ENCODE results near the gene CLEC16A. TPM values are rescaled to one million over a fixed set of nuclear protein-coding genes. Genes with fewer than 3 reads are reported as not detected.
"Not testable (repeated sequence)": the region's sequence is repeated elsewhere in the genome, so short reads cannot be mapped to it uniquely, and the experiment has no call there.

The CLEC16A gene
- polyA plus RNA-seq, 1 experiment, result 11.9 TPM

- ChIA-PET CTCF (interaction anchor here (1.0 kb wide), 2 partner anchors 10 to 407 kb away, joined by 3 to 6 read pairs; no protein-coding TSS in a partner anchor), POLR2A (no interaction called here)
- no peak overlapping the region for H3K27ac ChIP-seq (ENCODE audit: low read depth, low read length)
- H3K27me3 ChIP-seq (ENCODE audit: control insufficient read depth, insufficient read depth, low read length), result no peaks in the 10 kb centered on the region
- TF ChIP-seq, protein P1, sequence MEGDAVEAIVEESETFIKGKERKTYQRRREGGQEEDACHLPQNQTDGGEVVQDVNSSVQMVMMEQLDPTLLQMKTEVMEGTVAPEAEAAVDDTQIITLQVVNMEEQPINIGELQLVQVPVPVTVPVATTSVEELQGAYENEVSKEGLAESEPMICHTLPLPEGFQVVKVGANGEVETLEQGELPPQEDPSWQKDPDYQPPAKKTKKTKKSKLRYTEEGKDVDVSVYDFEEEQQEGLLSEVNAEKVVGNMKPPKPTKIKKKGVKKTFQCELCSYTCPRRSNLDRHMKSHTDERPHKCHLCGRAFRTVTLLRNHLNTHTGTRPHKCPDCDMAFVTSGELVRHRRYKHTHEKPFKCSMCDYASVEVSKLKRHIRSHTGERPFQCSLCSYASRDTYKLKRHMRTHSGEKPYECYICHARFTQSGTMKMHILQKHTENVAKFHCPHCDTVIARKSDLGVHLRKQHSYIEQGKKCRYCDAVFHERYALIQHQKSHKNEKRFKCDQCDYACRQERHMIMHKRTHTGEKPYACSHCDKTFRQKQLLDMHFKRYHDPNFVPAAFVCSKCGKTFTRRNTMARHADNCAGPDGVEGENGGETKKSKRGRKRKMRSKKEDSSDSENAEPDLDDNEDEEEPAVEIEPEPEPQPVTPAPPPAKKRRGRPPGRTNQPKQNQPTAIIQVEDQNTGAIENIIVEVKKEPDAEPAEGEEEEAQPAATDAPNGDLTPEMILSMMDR (IDR thresholded peaks at IDR 0.05; ENCODE audit: low read depth, low read length), result no peak
- DNase-seq (ENCODE audit: low read depth, low spot score), result no peak
- H3K4me3 ChIP-seq (ENCODE audit: low read depth, low read length), result no peak overlapping the region
- H3K9me3 ChIP-seq (ENCODE audit: control insufficient read depth, insufficient read depth, low read length), result no peaks in the 10 kb centered on the region; the same call in 1 of the 2 replicates
Observed at GRCh38 chr16:10921536-10922327, 22.6 kb upstream of the CLEC16A start.

GRCh38 chr16:10922328-10923145 lies 21.8 kb upstream of the CLEC16A start:
- H3K9me3 ChIP-seq (ENCODE audit: control insufficient read depth, insufficient read depth, low read length), result no peaks in the 10 kb centered on the region; the same call in 1 of the 2 replicates
- ChIA-PET POLR2A (interaction anchor here (0.6 kb wide), 1 partner anchor 171 kb away, joined by 3 read pairs; no protein-coding TSS in a partner anchor), CTCF (no interaction called here)
- TF ChIP-seq, protein P1 (IDR thresholded peaks at IDR 0.05; ENCODE audit: low read depth, low read length), result no peak
- H3K27ac ChIP-seq (ENCODE audit: low read depth, low read length), result no peak overlapping the region
- H3K4me3 ChIP-seq (ENCODE audit: low read depth, low read length), result no peak overlapping the region
- no peak for DNase-seq (ENCODE audit: low read depth, low spot score)
- H3K27me3 ChIP-seq (ENCODE audit: control insufficient read depth, insufficient read depth, low read length), result no peaks in the 10 kb centered on the region

- Histone ChIP-seq H3K4me3 (ENCODE audit: low read depth, low read length) (no peak overlapping the region), H3K9me3 (ENCODE audit: control insufficient read depth, insufficient read depth, low read length) (no peaks in the 10 kb centered on the region; the same call in 1 of the 2 replicates), H3K27ac (ENCODE audit: low read depth, low read length) (no peak overlapping the region), H3K27me3 (ENCODE audit: control insufficient read depth, insufficient read depth, low read length) (no peaks in the 10 kb centered on the region)
- DNase-seq (ENCODE audit: low read depth, low spot score), result no peak
- TF ChIP-seq, protein P1 (IDR thresholded peaks at IDR 0.05; ENCODE audit: low read depth, low read length), result no peak
- CTCF ChIA-PET, result no interaction called here
- POLR2A ChIA-PET, result no interaction called here
Observed at GRCh38 chr16:10923146-10923649, 21.2 kb upstream of the CLEC16A start.

GRCh38 chr16:10923650-10924214 lies 20.6 kb upstream of the CLEC16A start:
- no peaks in the 10 kb centered on the region; the same call in 1 of the 2 replicates for H3K9me3 ChIP-seq (ENCODE audit: control insufficient read depth, insufficient read depth, low read length)
- CTCF ChIA-PET, result no interaction called here
- no peak for DNase-seq (ENCODE audit: low read depth, low spot score)
- H3K4me3 ChIP-seq (ENCODE audit: low read depth, low read length), result no peak overlapping the region
- TF ChIP-seq, protein P1 (IDR thresholded peaks at IDR 0.05; ENCODE audit: low read depth, low read length), result no peak
- H3K27me3 ChIP-seq (ENCODE audit: control insufficient read depth, insufficient read depth, low read length), result no peaks in the 10 kb centered on the region
- POLR2A ChIA-PET, result no interaction called here
- H3K27ac ChIP-seq (ENCODE audit: low read depth, low read length), result no peak overlapping the region

DNA sequence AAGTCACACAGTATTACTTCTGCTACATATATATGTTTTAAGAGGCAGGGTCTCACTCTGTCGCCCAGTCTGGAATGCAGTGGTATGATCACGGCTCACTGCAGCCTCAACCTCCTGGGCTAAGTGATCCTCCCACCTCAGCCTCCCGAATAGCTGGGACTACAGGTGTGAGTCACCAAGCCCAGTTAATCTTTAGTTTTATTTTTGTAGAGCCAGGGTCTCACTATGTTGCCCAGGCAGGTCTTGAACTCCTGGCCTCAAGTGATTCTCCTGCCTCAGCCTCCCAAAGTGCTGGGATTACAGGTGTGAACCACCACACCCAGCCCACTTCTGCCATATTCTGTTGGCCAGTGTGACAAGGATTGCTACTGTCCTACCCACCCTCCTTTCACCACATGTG lies 19.1 kb upstream of the CLEC16A start:
- DNase-seq (ENCODE audit: low read depth, low spot score); H3K27me3 ChIP-seq (ENCODE audit: control insufficient read depth, insufficient read depth, low read length); CTCF ChIA-PET; H3K27ac ChIP-seq (ENCODE audit: low read depth, low read length); H3K4me3 ChIP-seq (ENCODE audit: low read depth, low read length); H3K9me3 ChIP-seq (ENCODE audit: control insufficient read depth, insufficient read depth, low read length): not testable (repeated sequence)
- POLR2A ChIA-PET, result interaction anchor here (0.7 kb wide), 1 partner anchor 181 kb away, joined by 3 read pairs; the partner anchor contains the start of gene NUBP1
